Measurements from ENCODE around the gene CHID1.

DNA sequence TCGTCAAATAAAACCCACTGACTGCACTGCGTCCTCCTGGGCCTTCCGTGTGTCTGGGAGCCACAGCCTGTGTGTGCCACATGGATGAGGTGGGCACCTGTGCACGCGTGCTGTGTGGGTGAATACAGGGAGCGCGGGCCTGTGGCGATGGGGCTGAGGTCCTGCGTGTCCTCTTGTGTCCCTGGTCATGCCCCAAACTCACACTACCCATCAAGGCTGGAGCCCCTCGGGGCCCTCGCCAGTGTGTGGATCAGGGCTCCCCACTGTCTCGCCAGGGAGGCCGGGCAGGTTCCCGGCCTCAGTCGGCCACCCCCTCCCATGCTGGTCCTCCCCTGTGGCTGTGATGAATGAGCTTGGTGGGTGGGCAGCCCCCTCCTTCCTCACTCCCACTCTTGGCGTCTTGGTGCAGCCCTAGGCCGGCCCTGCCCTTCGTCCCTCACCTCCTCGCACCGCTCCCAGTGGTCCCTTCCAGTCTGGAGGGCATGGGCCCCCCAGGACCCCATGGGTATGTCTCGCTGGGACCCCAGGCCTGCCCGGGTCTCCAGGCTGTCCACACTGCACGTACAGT lies 78.6 kb downstream of the CHID1 start:
- no peak for TF ChIP-seq REST (IDR thresholded peaks at IDR 0.05; ENCODE audit: low read depth)
- TF ChIP-seq USF1 (IDR thresholded peaks at IDR 0.05) = no peak
- no peak for TF ChIP-seq FOXM1 (IDR thresholded peaks at IDR 0.05; ENCODE audit: borderline replicate concordance, low read depth)
- TF ChIP-seq EP300 (IDR thresholded peaks at IDR 0.05; ENCODE audit: borderline replicate concordance) = no peak
- TF ChIP-seq RAD21 (IDR thresholded peaks at IDR 0.05; ENCODE audit: low read depth) = no peak
- no peak for TF ChIP-seq CEBPB (IDR thresholded peaks at IDR 0.05)
- TF ChIP-seq CREB1 (IDR thresholded peaks at IDR 0.05; ENCODE audit: low read depth) = no peak
- TF ChIP-seq MAX (IDR thresholded peaks at IDR 0.05) = no peak
- TF ChIP-seq EGR1 (IDR thresholded peaks at IDR 0.05) = no peak
- no peak for TF ChIP-seq TAF1 (IDR thresholded peaks at IDR 0.05; ENCODE audit: low read depth)
- TF ChIP-seq YY1 (IDR thresholded peaks at IDR 0.05; ENCODE audit: low read depth) = no peak
- peak; percentile 84; the same call in 1 of the 2 replicates for TF ChIP-seq ZBTB7A (IDR thresholded peaks at IDR 0.05; ENCODE audit: low read depth)
- TF ChIP-seq TEAD4 (IDR thresholded peaks at IDR 0.05) = no peak
